ENCODE measurements around the gene ATP2B2. TPM values are rescaled to one million over a fixed set of nuclear protein-coding genes. Genes with fewer than 3 reads are reported as not detected.
A peak's percentile ranks its signal among the peaks of the same experiment; 100 is the strongest.

Gene ATP2B2
- total and polyA plus RNA-seq, 9 of the 15 experiments (the other 6 are each of a cell fraction or from before 2014, with no cell fraction given) = 0.06 TPM; not detected in 8

GRCh38 chr3:10485380-10485779 is 20.0 kb downstream of the ATP2B2 start (continued):
- TF ChIP-seq, protein P1, sequence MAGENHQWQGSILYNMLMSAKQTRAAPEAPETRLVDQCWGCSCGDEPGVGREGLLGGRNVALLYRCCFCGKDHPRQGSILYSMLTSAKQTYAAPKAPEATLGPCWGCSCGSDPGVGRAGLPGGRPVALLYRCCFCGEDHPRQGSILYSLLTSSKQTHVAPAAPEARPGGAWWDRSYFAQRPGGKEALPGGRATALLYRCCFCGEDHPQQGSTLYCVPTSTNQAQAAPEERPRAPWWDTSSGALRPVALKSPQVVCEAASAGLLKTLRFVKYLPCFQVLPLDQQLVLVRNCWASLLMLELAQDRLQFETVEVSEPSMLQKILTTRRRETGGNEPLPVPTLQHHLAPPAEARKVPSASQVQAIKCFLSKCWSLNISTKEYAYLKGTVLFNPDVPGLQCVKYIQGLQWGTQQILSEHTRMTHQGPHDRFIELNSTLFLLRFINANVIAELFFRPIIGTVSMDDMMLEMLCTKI (IDR thresholded peaks at IDR 0.05; ENCODE audit: partially characterized antibody) = no peak

- H3K9me1 ChIP-seq (ENCODE audit: control insufficient read depth, insufficient read depth, low read length) = no peaks in the 10 kb centered on the region
- FAIRE-seq = no peak
- ChIA-PET POLR2A (interaction anchor here (0.7 to 1.3 kb wide), 3 partner anchors 14 to 814 kb away, joined by 3 read pairs; no protein-coding TSS in a partner anchor), CTCF (ENCODE audit: low intra/inter-chr PET ratio) (no interaction called here)
- TF ChIP-seq RBM22 (IDR thresholded peaks at IDR 0.05; ENCODE audit: low read depth, low read length, poor library complexity, severe bottlenecking) = no peak
- TF ChIP-seq WHSC1 (IDR thresholded peaks at IDR 0.05; ENCODE audit: low read length) = no peak
- TF ChIP-seq RBM25 (IDR thresholded peaks at IDR 0.05; ENCODE audit: low read depth, low read length, severe bottlenecking) = peak; percentile 79
- TF ChIP-seq CREBBP (IDR thresholded peaks at IDR 0.05; ENCODE audit: low read depth, low read length) = no peak
- peak; percentile 37; the same call in 1 of the 2 replicates for TF ChIP-seq BCOR (IDR thresholded peaks at IDR 0.05)
- H3K4me3 ChIP-seq = no peak overlapping the region
- no peaks in the 10 kb centered on the region for H3K79me2 ChIP-seq (ENCODE audit: control insufficient read depth, insufficient read depth, low read length)
- no peaks in the 10 kb centered on the region for H3K9me3 ChIP-seq (replicated peaks; ENCODE audit: control insufficient read depth, insufficient read depth, low read depth, low read length)
- no peak overlapping the region for H2AFZ ChIP-seq (ENCODE audit: low read depth, low read length)
- H3K36me3 ChIP-seq (ENCODE audit: control insufficient read depth, insufficient read depth, low read length) = no peaks in the 10 kb centered on the region
- no TSS peak for BruUV-seq (replicated peaks)
- H3K4me1 ChIP-seq (replicated peaks in 1 of 2; ENCODE audit: control insufficient read depth in 2 of 2, insufficient read depth in 2 of 2, low read length in 2 of 2) = no peaks in the 10 kb centered on the region
- H3K27me3 ChIP-seq (ENCODE audit: control insufficient read depth in 2 of 2, insufficient read depth in 2 of 2, low read length in 2 of 2) = peaks cover 12 to 53% of the 10 kb centered on the region in 2 experiments; a peak in 4 of 5 replicates
- H3K9ac ChIP-seq (ENCODE audit: insufficient read depth in 1 of 2, low read depth in 2 of 2, low read length in 2 of 2) = no peak overlapping the region; a peak in 1 of 4 replicates
- no peak overlapping the region for H3K4me2 ChIP-seq (ENCODE audit: insufficient read depth, low read length)
- WGBS (ENCODE audit: insufficient coverage, low coverage, missing lambda C conversion rate) = 0% methylated on average over 3 of the region's 3 CpGs
- intact Hi-C loops (cut with micrococcal nuclease) = no loop called here
- H4K20me1 ChIP-seq (replicated peaks; ENCODE audit: control insufficient read depth, insufficient read depth, low read length) = peaks cover 13% of the 10 kb centered on the region
- H3K27ac ChIP-seq (ENCODE audit: extremely low read depth, low read depth, low read length) = no peak overlapping the region
- ATAC-seq = no peak
- DNase-seq (ENCODE audit: extremely low read depth in 1 of 4, low spot score in 3 of 4) = no peak
- in situ Hi-C loops (cut with MboI) = no loop called here
These were observed 20.7 kb downstream of the ATP2B2 start for GRCh38 chr3:10484709-10485108.
